ENCODE data around the gene PAX7. TPM values are rescaled to one million over a fixed set of nuclear protein-coding genes. Genes with fewer than 3 reads are reported as not detected.

The PAX7 gene
- total RNA-seq, 2 donors from 2014 or later: not detected

DNA sequence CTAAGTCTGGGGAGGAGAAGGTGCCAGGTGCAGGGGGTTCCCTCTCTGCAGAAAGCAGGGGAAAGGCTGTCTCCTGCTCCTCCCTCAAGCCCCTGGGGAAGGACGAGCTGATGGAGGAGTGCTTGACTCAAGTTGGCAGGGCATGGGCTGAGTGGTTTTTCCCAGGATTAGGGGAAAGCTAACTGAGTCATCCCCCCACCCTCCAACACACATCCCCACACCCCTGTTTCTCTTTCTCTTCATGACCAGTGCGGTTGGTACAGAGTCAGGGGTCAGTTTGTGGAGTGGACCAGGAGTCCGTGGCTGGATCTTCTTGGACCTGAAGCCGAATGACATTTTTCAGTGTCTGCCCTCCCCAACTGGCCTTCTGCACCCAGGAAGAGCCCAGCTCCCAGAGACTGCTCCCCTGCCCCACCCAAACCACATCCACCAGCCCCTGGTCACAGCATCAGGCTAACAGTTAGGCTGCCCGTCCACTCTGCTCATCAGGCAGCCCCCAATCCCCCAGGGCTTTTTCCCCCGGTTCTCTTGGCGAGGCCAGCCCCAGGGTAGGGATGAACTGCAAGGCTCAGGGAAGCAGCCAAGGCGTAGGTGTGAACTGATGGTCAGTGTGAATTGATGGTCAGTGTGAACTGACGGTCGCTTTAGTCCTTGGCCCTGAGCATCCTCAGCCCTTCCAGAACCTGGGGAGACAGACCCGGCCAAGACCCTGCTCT lies 81.0 kb downstream of the PAX7 start:
- Histone ChIP-seq H3K9me3 (no peaks in the 10 kb centered on the region), H3K27me3 (peaks cover 0 to 2% of the 10 kb centered on the region in 2 donors), H3K4me1 (no peaks in the 10 kb centered on the region), H3K36me3 (replicated peaks in 1 of 2; ENCODE audit: insufficient read depth in 1 of 2, low read depth in 2 of 2) (no peaks in the 10 kb centered on the region), H3K27ac (no peak overlapping the region), H3K4me3 (no peak overlapping the region)
- TF ChIP-seq CTCF (IDR thresholded peaks at IDR 0.05) (no peak), POLR2A (IDR thresholded peaks at IDR 0.05) (no peak)
- DNase-seq (no peak), ATAC-seq (no peak)
- intact Hi-C loops (cut with DNase I): no loop called here
- 63 to 65% methylated on average over 11 of the region's 11 CpGs for WGBS, 2 donors

DNA sequence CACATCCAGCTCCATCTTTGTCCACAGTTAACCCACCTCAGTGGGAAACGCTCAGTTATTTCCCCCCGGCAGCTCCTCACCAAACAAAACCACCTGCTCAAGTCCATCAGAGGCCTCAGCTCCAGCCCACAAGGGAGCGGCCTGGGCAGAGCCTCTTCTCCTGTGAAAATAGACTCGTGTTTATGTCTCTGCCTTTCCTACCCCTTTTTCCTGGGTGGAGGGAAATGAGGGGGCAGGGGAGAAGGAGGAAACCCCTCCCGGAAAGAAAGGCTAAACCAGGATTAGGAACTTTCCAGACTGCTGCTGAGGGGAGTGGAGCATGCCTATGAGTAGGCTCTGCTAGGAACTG lies 81.6 kb downstream of the PAX7 start:
- intact Hi-C loops (cut with DNase I): no loop called here
- H3K9me3 ChIP-seq: no peaks in the 10 kb centered on the region
- no peak for TF ChIP-seq POLR2A (IDR thresholded peaks at IDR 0.05)
- no peak for TF ChIP-seq CTCF (IDR thresholded peaks at IDR 0.05)
- peaks cover 0 to 7% of the 10 kb centered on the region in 2 donors for H3K27me3 ChIP-seq
- no peak overlapping the region for H3K4me3 ChIP-seq
- H3K36me3 ChIP-seq (replicated peaks in 1 of 2; ENCODE audit: insufficient read depth in 1 of 2, low read depth in 2 of 2): no peaks in the 10 kb centered on the region
- WGBS, 2 donors: 47 to 64% methylated on average over 4 to 5 of the region's 5 CpGs
- DNase-seq (no peak), ATAC-seq (no peak)
- H3K27ac ChIP-seq: no peak overlapping the region
- H3K4me1 ChIP-seq: peaks cover 4% of the 10 kb centered on the region

GRCh38 chr1:18714404-18715175 lies 83.9 kb downstream of the PAX7 start:
- H3K27ac ChIP-seq: no peak overlapping the region
- ATAC-seq: no peak
- DNase-seq: no peak
- TF ChIP-seq POLR2A (IDR thresholded peaks at IDR 0.05) (no peak), CTCF (IDR thresholded peaks at IDR 0.05) (no peak)
- H3K36me3 ChIP-seq (replicated peaks in 1 of 2; ENCODE audit: insufficient read depth in 1 of 2, low read depth in 2 of 2): no peaks in the 10 kb centered on the region
- no peak overlapping the region for H3K4me3 ChIP-seq
- WGBS, 2 donors: 63 to 69% methylated on average over 12 of the region's 12 CpGs
- H3K4me1 ChIP-seq: peaks cover 4% of the 10 kb centered on the region
- peaks cover 0 to 7% of the 10 kb centered on the region in 2 donors for H3K27me3 ChIP-seq
- intact Hi-C loops (cut with DNase I): no loop called here
- H3K9me3 ChIP-seq: no peaks in the 10 kb centered on the region

GRCh38 chr1:18716112-18716784 lies 85.6 kb downstream of the PAX7 start:
- intact Hi-C loops (cut with DNase I): no loop called here
- ATAC-seq (no peak), DNase-seq (no peak)
- Histone ChIP-seq H3K27ac (no peak overlapping the region), H3K36me3 (replicated peaks in 1 of 2; ENCODE audit: insufficient read depth in 1 of 2, low read depth in 2 of 2) (no peaks in the 10 kb centered on the region), H3K4me1 (peaks cover 4% of the 10 kb centered on the region), H3K4me3 (no peak overlapping the region), H3K27me3 (peaks cover 0 to 7% of the 10 kb centered on the region in 2 donors), H3K9me3 (no peaks in the 10 kb centered on the region)
- WGBS, 2 donors: 29 to 32% methylated on average over 15 of the region's 15 CpGs
- TF ChIP-seq POLR2A (IDR thresholded peaks at IDR 0.05): no peak
- TF ChIP-seq CTCF (IDR thresholded peaks at IDR 0.05): no peak

Data from body of pancreas (tissue), 4 donors.